H9 (cell line): Measurements from ENCODE around the gene L3MBTL1. TPM values are rescaled to one million over a fixed set of nuclear protein-coding genes. Genes with fewer than 3 reads are reported as not detected.

Experiments used
- DNase-seq: peaks from one replicate; pipeline ENCODE4 v3.0.0-alpha.2; 2017
- H2AFZ ChIP-seq: one replicate; pipeline ENCODE4 v1.6.1; 2013; ENCODE audit warnings: mild to moderate bottlenecking, low read length, control low read depth, moderate library complexity
- H2AK5ac ChIP-seq: 2 replicates; pipeline ENCODE4 v1.6.1; 2013; ENCODE audit warnings: low read length, control low read depth, mixed read lengths; ENCODE audit not compliant: insufficient read length
- H2BK120ac ChIP-seq: one replicate; pipeline ENCODE4 v1.6.1; 2013; ENCODE audit warnings: low read depth, mild to moderate bottlenecking, low read length, control low read depth, inconsistent platforms; ENCODE audit not compliant: poor library complexity, severe bottlenecking
- H2BK12ac ChIP-seq: 2 replicates; pipeline ENCODE4 v1.6.1; 2013; ENCODE audit warnings: low read length, control low read depth, mixed read lengths, low read depth; ENCODE audit not compliant: insufficient read length
- H2BK15ac ChIP-seq: 2 replicates; pipeline ENCODE4 v1.6.1; 2013; ENCODE audit warnings: low read depth, low read length, control low read depth
- H2BK20ac ChIP-seq: one replicate; pipeline ENCODE4 v1.6.1; 2013; ENCODE audit warnings: low read depth, mild to moderate bottlenecking, low read length, control low read depth, inconsistent platforms; ENCODE audit not compliant: poor library complexity, severe bottlenecking
- H2BK5ac ChIP-seq: 2 replicates; pipeline ENCODE4 v1.6.1; 2013; ENCODE audit warnings: low read length, control low read depth, mixed read lengths; ENCODE audit not compliant: insufficient read length
- H3K14ac ChIP-seq: 2 replicates; pipeline ENCODE4 v1.6.1; 2013; ENCODE audit warnings: low read length, control low read depth; ENCODE audit not compliant: insufficient read depth
- H3K18ac ChIP-seq: 2 replicates; pipeline ENCODE4 v1.6.1; 2013; ENCODE audit warnings: low read depth, mild to moderate bottlenecking, mixed read lengths, low read length, control low read depth; ENCODE audit not compliant: insufficient read length
- H3K23ac ChIP-seq: 2 replicates; pipeline ENCODE4 v1.6.1; 2013; ENCODE audit warnings: low read length, control low read depth, mixed read lengths, low read depth; ENCODE audit not compliant: insufficient read length
- H3K23me2 ChIP-seq: 2 replicates; pipeline ENCODE4 v1.6.1; 2013; ENCODE audit warnings: low read depth, mild to moderate bottlenecking, mixed read lengths, low read length, control low read depth; ENCODE audit not compliant: insufficient read length, poor library complexity, severe bottlenecking
- H3K27ac ChIP-seq: 2 replicates; pipeline ENCODE4 v1.5.1; 2013; ENCODE audit warnings: low read length, control low read depth, mixed read lengths, low read depth; ENCODE audit not compliant: insufficient read length
- H3K27me3 ChIP-seq: 2 replicates; pipeline ENCODE4 v1.6.1; 2013; ENCODE audit warnings: low read length, control low read depth, inconsistent platforms; ENCODE audit not compliant: insufficient read depth
- H3K4ac ChIP-seq: 2 replicates; pipeline ENCODE4 v1.6.1; 2013; ENCODE audit warnings: low read depth, mild to moderate bottlenecking, control low read depth, inconsistent platforms, low read length, moderate library complexity
- H3K4me1 ChIP-seq: 2 replicates; pipeline ENCODE4 v1.6.1; 2013; ENCODE audit warnings: low read length, control low read depth, inconsistent platforms; ENCODE audit not compliant: insufficient read depth
- H3K4me2 ChIP-seq: 2 replicates; pipeline ENCODE4 v1.6.1; 2013; ENCODE audit warnings: low read length, control low read depth, mixed read lengths; ENCODE audit not compliant: insufficient read length, insufficient read depth
- H3K56ac ChIP-seq: 2 replicates; pipeline ENCODE4 v1.6.1; 2013; ENCODE audit warnings: low read depth, mild to moderate bottlenecking, mixed read lengths, low read length, control low read depth; ENCODE audit not compliant: insufficient read length
- H3K79me1 ChIP-seq: 2 replicates; pipeline ENCODE4 v1.6.1; 2013; ENCODE audit warnings: low read depth, mild to moderate bottlenecking, moderate library complexity, low read length, control low read depth, inconsistent platforms; ENCODE audit not compliant: insufficient read depth, poor library complexity, severe bottlenecking
- H3K79me2 ChIP-seq: 2 replicates; pipeline ENCODE4 v1.6.1; 2013; ENCODE audit warnings: low read length, control low read depth, inconsistent platforms; ENCODE audit not compliant: insufficient read depth
- H3K9ac ChIP-seq: 2 replicates; pipeline ENCODE4 v1.6.1; 2013; ENCODE audit warnings: low read length, control low read depth, mixed read lengths; ENCODE audit not compliant: insufficient read length; ENCODE audit errors: extremely low read depth
- H3K9me3 ChIP-seq: one replicate; pipeline ENCODE4 v1.6.1; 2013; ENCODE audit warnings: low read depth, low read length, inconsistent platforms; ENCODE audit not compliant: control insufficient read depth
- H3T11ph ChIP-seq: one replicate; pipeline ENCODE4 v1.6.1; 2013; ENCODE audit warnings: mild to moderate bottlenecking, low read length, control low read depth, inconsistent platforms
- H4K20me1 ChIP-seq: one replicate; pipeline ENCODE4 v1.6.1; 2013; ENCODE audit not compliant: control insufficient read depth, insufficient read length, insufficient read depth
- H4K5ac ChIP-seq: 2 replicates; pipeline ENCODE4 v1.6.1; 2013; ENCODE audit warnings: low read depth, mild to moderate bottlenecking, mixed read lengths, low read length, control low read depth; ENCODE audit not compliant: insufficient read length
- H4K8ac ChIP-seq: replicated peaks from 2 replicates; pipeline ENCODE4 v1.6.1; 2013; ENCODE audit warnings: low read length, control low read depth, mixed read lengths, low read depth; ENCODE audit not compliant: insufficient read length
- H4K91ac ChIP-seq: 2 replicates; pipeline ENCODE4 v1.6.1; 2013; ENCODE audit warnings: low read depth, mild to moderate bottlenecking, moderate library complexity, mixed read lengths, low read length, control low read depth; ENCODE audit not compliant: insufficient read length
- H3K27ac Mint-ChIP-seq, 3 experiments: 2 replicates in 2 of 3; 3 replicates in 1 of 3; pipeline ENCODE4 v1.8.0; 2020 to 2021; ENCODE audit warnings: mixed read lengths in 3 of 3, mild to moderate bottlenecking in 1 of 3, moderate library complexity in 1 of 3
- H3K27me3 Mint-ChIP-seq: 2 replicates; pipeline ENCODE4 v1.8.0; 2021; ENCODE audit warnings: low read depth, mild to moderate bottlenecking, moderate library complexity, mixed read lengths
- H3K36me3 Mint-ChIP-seq, 3 experiments: 2 replicates in 2 of 3; 3 replicates in 1 of 3; pipeline ENCODE4 v1.8.0; 2020 to 2021; ENCODE audit warnings: low read depth in 3 of 3, mixed read lengths in 3 of 3; ENCODE audit not compliant: insufficient read depth in 1 of 3
- H3K4me1 Mint-ChIP-seq, 2 experiments: 2 replicates each; pipeline ENCODE4 v1.8.0; 2020; ENCODE audit warnings: mixed read lengths in 2 of 2
- H3K4me3 Mint-ChIP-seq, 2 experiments: 2 replicates in 1 of 2; 3 replicates in 1 of 2; pipeline ENCODE4 v1.8.0; 2020 to 2021; ENCODE audit warnings: mild to moderate bottlenecking in 2 of 2, mixed read lengths in 2 of 2, moderate library complexity in 1 of 2
- H3K9me3 Mint-ChIP-seq, 2 experiments: 2 replicates in 1 of 2; 3 replicates in 1 of 2; pipeline ENCODE4 v1.8.0; 2020; ENCODE audit warnings: mild to moderate bottlenecking in 2 of 2, mixed read lengths in 2 of 2, moderate library complexity in 1 of 2
- CTCF ChIP-seq: fragments of 200-600 bp; sonication (generic); conservative IDR thresholded peaks from 3 replicates; pipeline ENCODE4 v1.8.0; 2021; ENCODE audit warnings: antibody characterized with exemption, mild to moderate bottlenecking
- WGBS: extraction: QIAGEN DNeasy Blood & Tissue Kit; methylation state at CpG from one replicate; pipeline ENCODE4 v1.1.7; 2013; ENCODE audit warnings: missing lambda C conversion rate, low lambda C conversion rate, mixed read lengths; ENCODE audit not compliant: insufficient read length; ENCODE audit errors: extremely low coverage; 5-methylcytosine and 5-hydroxymethylcytosine counted together
- total RNA-seq: library from RNA; stranded (reverse); gene quantifications from 2 replicates; pipeline ENCODE4 v1.2.1, GENCODE V29; 2021

The L3MBTL1 gene
- total RNA-seq, 1 experiment from 2014 or later = 19.9 TPM

GRCh38 chr20:43583982-43584432 is 76.5 kb downstream of the L3MBTL1 start:
- Histone ChIP-seq H3K23me2 (no peaks in the 10 kb centered on the region), H3K79me2 (no peaks in the 10 kb centered on the region), H4K8ac (no peak overlapping the region), H3K79me1 (no peaks in the 10 kb centered on the region), H3K27ac (no peak overlapping the region), H4K91ac (no peak overlapping the region), H2BK12ac (no peak overlapping the region), H3K27me3 (no peaks in the 10 kb centered on the region), H2AFZ (no peak overlapping the region), H3K4me2 (no peak overlapping the region), H3K56ac (no peak overlapping the region), H3K9ac (no peak overlapping the region), H2BK120ac (no peak overlapping the region), H3K4ac (no peak overlapping the region), H2AK5ac (no peak overlapping the region), H3K23ac (no peak overlapping the region), H4K20me1 (no peaks in the 10 kb centered on the region), H3T11ph (no peak overlapping the region), H3K18ac (no peak overlapping the region), H2BK15ac (no peak overlapping the region), H3K9me3 (no peaks in the 10 kb centered on the region), H4K5ac (no peak overlapping the region), H3K14ac (no peak overlapping the region), H2BK5ac (no peak overlapping the region), H3K4me1 (no peaks in the 10 kb centered on the region; the same call in 1 of the 2 replicates), H2BK20ac (no peak overlapping the region)
- Mint-ChIP-seq H3K27me3 (peaks cover 4% of the 10 kb centered on the region; the same call in 1 of the 2 replicates), H3K9me3 (no peaks in the 10 kb centered on the region), H3K27ac (peak overlapping the region in 1 of 3 experiments; percentile 42; a peak in 1 of 7 replicates), H3K36me3 (no peaks in the 10 kb centered on the region), H3K4me1 (peaks cover 14 to 18% of the 10 kb centered on the region in 2 experiments), H3K4me3 (no peak overlapping the region)
- DNase-seq = no peak
- no CpG with 5 or more reads among the region's 2 CpGs for WGBS
- TF ChIP-seq CTCF = no peak
